Fibroblast of villous mesenchyme (primary cell): ENCODE data around the gene NRBP1. TPM values are rescaled to one million over a fixed set of nuclear protein-coding genes. Genes with fewer than 3 reads are reported as not detected.

Experiments
- DNase-seq: peaks from one replicate; pipeline ENCODE4 v3.0.0-alpha.2; 2010; ENCODE audit warnings: low read depth
- H3K4me3 ChIP-seq: 2 replicates; pipeline ENCODE4 v1.5.1; 2011; ENCODE audit warnings: low read depth, mild to moderate bottlenecking, low read length
- CTCF ChIP-seq: IDR thresholded peaks from 2 replicates; pipeline ENCODE4 v1.5.1; 2012; ENCODE audit warnings: low read depth, mild to moderate bottlenecking, low read length; ENCODE audit not compliant: insufficient read depth
- total RNA-seq: library from RNA; depleted of rRNA; stranded (reverse); fragments of >200 nt; gene quantifications from 2 replicates; pipeline ENCODE4 v1.2.3, GENCODE V29; 2012

The NRBP1 gene
- total RNA-seq, 1 donor = 125 TPM

GRCh38 chr2:27381577-27382181, 46.8 kb upstream of the NRBP1 start:
- TF ChIP-seq CTCF = no peak
- DNase-seq = no peak
- H3K4me3 ChIP-seq = no peak overlapping the region

GRCh38 chr2:27390822-27391679, 37.4 kb upstream of the NRBP1 start:
- H3K4me3 ChIP-seq = no peak overlapping the region
- TF ChIP-seq CTCF = no peak
- no peak for DNase-seq

- no peak for TF ChIP-seq CTCF
- no peak overlapping the region for H3K4me3 ChIP-seq
- no peak for DNase-seq
These were observed 35.2 kb upstream of the NRBP1 start for GRCh38 chr2:27393225-27393624.

GRCh38 chr2:27398962-27399361, 29.5 kb upstream of the NRBP1 start:
- no peak for DNase-seq

GRCh38 chr2:27400348-27401135, 27.9 kb upstream of the NRBP1 start:
- TF ChIP-seq CTCF = no peak
- DNase-seq = no peak
- no peak overlapping the region for H3K4me3 ChIP-seq

More at GRCh38 chr2:27398962-27399361, 29.5 kb upstream of the NRBP1 start:
- H3K4me3 ChIP-seq = no peak overlapping the region
- no peak for TF ChIP-seq CTCF

- peak; percentile 62 for DNase-seq
These were observed 20.5 kb upstream of the NRBP1 start for GRCh38 chr2:27407798-27408491.

More at GRCh38 chr2:27407798-27408491, 20.5 kb upstream of the NRBP1 start:
- peak overlapping the region; percentile 97 for H3K4me3 ChIP-seq
- peak; percentile 70 for TF ChIP-seq CTCF
